Measurements from ENCODE around the gene KCNMA1.

DNA sequence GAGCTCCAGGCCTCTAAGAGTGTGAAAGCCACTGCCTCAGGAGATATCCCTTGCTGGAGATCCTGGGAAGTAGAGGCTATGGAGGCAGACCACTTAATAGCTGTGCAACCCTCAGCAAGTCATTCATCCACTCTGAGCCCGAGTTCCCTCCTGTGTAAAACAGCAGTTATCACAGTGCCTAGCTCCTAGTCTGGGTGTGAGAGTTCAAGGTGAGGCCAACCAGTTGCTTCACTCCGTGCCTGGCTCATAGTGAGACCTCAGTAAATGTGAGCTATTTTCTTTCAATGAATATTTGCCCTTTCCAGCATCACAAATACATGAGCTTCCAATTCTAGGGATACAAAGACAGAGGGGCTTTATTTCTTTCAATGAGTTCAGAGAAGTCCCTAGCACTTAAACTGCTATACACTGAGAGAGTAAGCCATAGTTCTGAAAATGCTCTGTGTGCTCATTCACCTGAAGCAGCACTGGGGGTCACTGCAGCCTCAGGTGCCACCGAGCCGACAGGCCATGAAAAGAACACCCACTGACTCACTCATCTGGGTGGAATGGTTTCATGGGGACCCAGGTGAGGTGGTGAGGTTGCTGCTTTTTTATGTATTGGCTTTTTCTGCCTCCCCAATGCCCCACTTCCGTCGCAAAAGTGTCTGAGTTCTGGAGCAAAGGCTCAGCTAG lies 259.8 kb downstream of the KCNMA1 start:
- TF ChIP-seq MAX (IDR thresholded peaks at IDR 0.05; ENCODE audit: low read depth, low read length) (no peak), CTCF (IDR thresholded peaks at IDR 0.05 in 2 of 3, conservative IDR thresholded peaks at IDR 0.05 in 1 of 3; ENCODE audit: control insufficient read depth in 2 of 3, extremely low read depth in 1 of 3, insufficient read depth in 1 of 3, low read depth in 3 of 3, low read length in 3 of 3) (peak in 1 of 3 experiments; percentile 29; a peak in 1 of 6 replicates), CHD4 (IDR thresholded peaks at IDR 0.05) (no peak), ZZZ3 (IDR thresholded peaks at IDR 0.05; ENCODE audit: control insufficient read depth, insufficient read length, low read depth) (no peak), EP300 (IDR thresholded peaks at IDR 0.05; ENCODE audit: borderline replicate concordance in 1 of 2, control insufficient read depth in 1 of 2, low read depth in 2 of 2, low read length in 2 of 2) (no peak), SMAD5 (IDR thresholded peaks at IDR 0.05; ENCODE audit: low read depth) (no peak)
- TF ChIP-seq, protein P1, sequence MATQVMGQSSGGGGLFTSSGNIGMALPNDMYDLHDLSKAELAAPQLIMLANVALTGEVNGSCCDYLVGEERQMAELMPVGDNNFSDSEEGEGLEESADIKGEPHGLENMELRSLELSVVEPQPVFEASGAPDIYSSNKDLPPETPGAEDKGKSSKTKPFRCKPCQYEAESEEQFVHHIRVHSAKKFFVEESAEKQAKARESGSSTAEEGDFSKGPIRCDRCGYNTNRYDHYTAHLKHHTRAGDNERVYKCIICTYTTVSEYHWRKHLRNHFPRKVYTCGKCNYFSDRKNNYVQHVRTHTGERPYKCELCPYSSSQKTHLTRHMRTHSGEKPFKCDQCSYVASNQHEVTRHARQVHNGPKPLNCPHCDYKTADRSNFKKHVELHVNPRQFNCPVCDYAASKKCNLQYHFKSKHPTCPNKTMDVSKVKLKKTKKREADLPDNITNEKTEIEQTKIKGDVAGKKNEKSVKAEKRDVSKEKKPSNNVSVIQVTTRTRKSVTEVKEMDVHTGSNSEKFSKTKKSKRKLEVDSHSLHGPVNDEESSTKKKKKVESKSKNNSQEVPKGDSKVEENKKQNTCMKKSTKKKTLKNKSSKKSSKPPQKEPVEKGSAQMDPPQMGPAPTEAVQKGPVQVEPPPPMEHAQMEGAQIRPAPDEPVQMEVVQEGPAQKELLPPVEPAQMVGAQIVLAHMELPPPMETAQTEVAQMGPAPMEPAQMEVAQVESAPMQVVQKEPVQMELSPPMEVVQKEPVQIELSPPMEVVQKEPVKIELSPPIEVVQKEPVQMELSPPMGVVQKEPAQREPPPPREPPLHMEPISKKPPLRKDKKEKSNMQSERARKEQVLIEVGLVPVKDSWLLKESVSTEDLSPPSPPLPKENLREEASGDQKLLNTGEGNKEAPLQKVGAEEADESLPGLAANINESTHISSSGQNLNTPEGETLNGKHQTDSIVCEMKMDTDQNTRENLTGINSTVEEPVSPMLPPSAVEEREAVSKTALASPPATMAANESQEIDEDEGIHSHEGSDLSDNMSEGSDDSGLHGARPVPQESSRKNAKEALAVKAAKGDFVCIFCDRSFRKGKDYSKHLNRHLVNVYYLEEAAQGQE (IDR thresholded peaks at IDR 0.05; ENCODE audit: low read depth, low read length): no peak
